Measurements from ENCODE around the gene STAT6. TPM values are rescaled to one million over a fixed set of nuclear protein-coding genes. Genes with fewer than 3 reads are reported as not detected.

Gene STAT6
- total and polyA plus RNA-seq, 2 of the 8 experiments (the other 6 are each of a cell fraction or from before 2014, with no cell fraction given), result 32.9 to 38.7 TPM

DNA sequence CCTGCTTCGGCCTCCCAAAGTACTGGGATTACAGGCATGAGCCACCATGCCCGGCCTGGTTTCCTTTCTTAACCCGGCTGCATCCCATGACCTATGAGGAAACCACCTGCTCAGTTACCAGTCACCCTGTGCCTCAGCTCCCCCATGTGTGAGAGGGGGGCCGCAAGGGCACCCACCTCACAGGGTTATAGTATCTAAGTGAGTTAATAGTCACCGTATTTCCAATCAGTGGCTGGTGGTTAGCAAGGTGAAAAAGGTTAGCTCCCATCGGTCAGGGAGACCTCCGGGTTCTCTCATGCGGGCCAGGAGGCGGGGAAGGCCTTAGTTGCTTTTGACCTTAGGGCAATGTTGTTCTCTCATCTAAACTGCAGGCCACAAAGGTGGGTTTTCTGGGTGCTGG, 23.8 kb upstream of the STAT6 start:
- 0 out of 7 replicates have a peak overlapping the region, but pooled peaks of 1 of the 4 experiments have one; percentile 1 for H3K9ac ChIP-seq (replicated peaks in 1 of 4; ENCODE audit: extremely low read depth in 1 of 4, low read depth in 3 of 4, low read length in 3 of 4)
- H3K4me3 ChIP-seq (ENCODE audit: extremely low read depth in 1 of 4, insufficient read depth in 2 of 4, low read depth in 3 of 4, low read length in 4 of 4), result peak overlapping the region in 1 of 4 experiments; percentile 47; a peak in 2 of 8 replicates
- H3K56ac ChIP-seq (replicated peaks; ENCODE audit: insufficient read length, low read depth, low read length), result no peak overlapping the region
- H3K23ac ChIP-seq (ENCODE audit: insufficient read length), result no peak overlapping the region
- peak overlapping the region; percentile 83; the same call in 1 of the 2 replicates for H2BK5ac ChIP-seq (ENCODE audit: low read depth, low read length)
- 83% methylated on average over 9 of the region's 9 CpGs; no CpG with 5 or more reads in 1 of the 2 experiments for WGBS, 2 experiments (ENCODE audit: extremely low coverage in 1 of 2, insufficient coverage in 1 of 2, insufficient read length in 1 of 2, insufficient replicate concordance in 2 of 2, low coverage in 1 of 2, low lambda C conversion rate in 2 of 2, missing lambda C conversion rate in 1 of 2)
- peaks cover 21% of the 10 kb centered on the region for H3K79me1 ChIP-seq (ENCODE audit: low read depth, low read length)
- peaks cover 25 to 58% (median 35%) of the 10 kb centered on the region in 4 experiments for H3K4me1 ChIP-seq (replicated peaks in 1 of 4; ENCODE audit: control insufficient read depth in 3 of 4, insufficient read depth in 4 of 4, low read length in 3 of 4)
- no peak overlapping the region for H2BK120ac ChIP-seq (replicated peaks; ENCODE audit: low read depth, low read length)
- DNase-seq (ENCODE audit: low read depth in 1 of 2, low spot score in 2 of 2) (no peak), FAIRE-seq (no peak)
- no peaks in the 10 kb centered on the region for H3K27me3 ChIP-seq (replicated peaks in 1 of 4; ENCODE audit: control insufficient read depth in 3 of 4, extremely low read depth in 1 of 4, insufficient read depth in 3 of 4, low read length in 3 of 4)
- no peak overlapping the region for H2BK15ac ChIP-seq (ENCODE audit: low read length)
- ChIA-PET CTCF (ENCODE audit: partially characterized antibody) (interaction anchor here (0.9 to 6.5 kb wide), 9 partner anchors 11 to 79 kb away, joined by 3 to 76 read pairs (median 5); partner anchors contain the start of gene STAT6), POLR2A (ENCODE audit: partially characterized antibody) (interaction anchor here (0.6 to 5.6 kb wide), 14 partner anchors 7 to 1053 kb away, joined by 3 to 38 read pairs (median 6); partner anchors contain the start of genes LRP1, LRP1-AS, SHMT2 and STAT6)
- H2BK12ac ChIP-seq (ENCODE audit: low read depth, low read length), result no peak overlapping the region
- H4K20me1 ChIP-seq (replicated peaks in 1 of 2; ENCODE audit: control insufficient read depth in 1 of 2, insufficient read depth in 2 of 2, low read length in 2 of 2), result peaks cover 9 to 20% of the 10 kb centered on the region in 2 experiments
- no peak overlapping the region for H4K91ac ChIP-seq (replicated peaks; ENCODE audit: insufficient read length, low read length)
- H3K14ac ChIP-seq (ENCODE audit: insufficient read length), result no peak overlapping the region
- 0 out of 2 replicates have a peak overlapping the region, but pooled peaks have one; percentile 72 for H2BK20ac ChIP-seq (ENCODE audit: low read length)
- H3K4me2 ChIP-seq (ENCODE audit: insufficient read depth in 1 of 2, low read depth in 2 of 2, low read length in 2 of 2), result peak overlapping the region; percentile 58 to 72
- peaks cover 5 to 82% of the 10 kb centered on the region in 2 experiments; a peak in 3 of 4 replicates for H3K79me2 ChIP-seq (ENCODE audit: control insufficient read depth in 1 of 2, insufficient read depth in 2 of 2, low read length in 2 of 2)
- peak overlapping the region; percentile 38 for H3K18ac ChIP-seq (ENCODE audit: extremely low read depth, low read length)
- peak overlapping the region; percentile 58; the same call in 1 of the 2 replicates for H2AK5ac ChIP-seq (ENCODE audit: low read depth, low read length)
- no peaks in the 10 kb centered on the region for H3K23me2 ChIP-seq (ENCODE audit: low read depth, low read length)
- H3K9me3 ChIP-seq (ENCODE audit: insufficient read depth in 2 of 2, low read depth in 1 of 2, low read length in 1 of 2), result no peaks in the 10 kb centered on the region
- H3K4ac ChIP-seq (replicated peaks; ENCODE audit: insufficient read length, low read depth, low read length), result no peak overlapping the region
- no peak overlapping the region for H2AFZ ChIP-seq (ENCODE audit: low read length)
- H4K5ac ChIP-seq (ENCODE audit: insufficient read length, low read depth, low read length), result no peak overlapping the region
- peaks cover 10 to 22% (median 16%) of the 10 kb centered on the region in 4 experiments for H3K36me3 ChIP-seq (ENCODE audit: control insufficient read depth in 2 of 4, insufficient read depth in 4 of 4, low read length in 3 of 4)
- H4K8ac ChIP-seq (ENCODE audit: extremely low read depth, insufficient read depth, low read length), result no peak overlapping the region
- peak overlapping the region; percentile 28; the same call in 1 of the 2 replicates for H3K27ac ChIP-seq (ENCODE audit: low read depth, low read length)
- TF ChIP-seq PHF8 (conservative IDR thresholded peaks at IDR 0.05; ENCODE audit: low read depth, low read length), result no peak
- TF ChIP-seq BRCA1 (IDR thresholded peaks at IDR 0.05; ENCODE audit: low read depth, low read length), result no peak
- no peak for TF ChIP-seq GTF2F1 (IDR thresholded peaks at IDR 0.05; ENCODE audit: borderline replicate concordance, low read depth, low read length)
- no peak for TF ChIP-seq HDAC6 (IDR thresholded peaks at IDR 0.05; ENCODE audit: low read depth, low read length)
- no peak for TF ChIP-seq TBP (IDR thresholded peaks at IDR 0.05; ENCODE audit: low read depth, low read length)
- no peak for TF ChIP-seq SAP30 (IDR thresholded peaks at IDR 0.05; ENCODE audit: insufficient read depth, insufficient replicate concordance, low read length)

Data from H1 (cell line).